ENCODE data around the gene TSSK6.

Gene TSSK6

DNA sequence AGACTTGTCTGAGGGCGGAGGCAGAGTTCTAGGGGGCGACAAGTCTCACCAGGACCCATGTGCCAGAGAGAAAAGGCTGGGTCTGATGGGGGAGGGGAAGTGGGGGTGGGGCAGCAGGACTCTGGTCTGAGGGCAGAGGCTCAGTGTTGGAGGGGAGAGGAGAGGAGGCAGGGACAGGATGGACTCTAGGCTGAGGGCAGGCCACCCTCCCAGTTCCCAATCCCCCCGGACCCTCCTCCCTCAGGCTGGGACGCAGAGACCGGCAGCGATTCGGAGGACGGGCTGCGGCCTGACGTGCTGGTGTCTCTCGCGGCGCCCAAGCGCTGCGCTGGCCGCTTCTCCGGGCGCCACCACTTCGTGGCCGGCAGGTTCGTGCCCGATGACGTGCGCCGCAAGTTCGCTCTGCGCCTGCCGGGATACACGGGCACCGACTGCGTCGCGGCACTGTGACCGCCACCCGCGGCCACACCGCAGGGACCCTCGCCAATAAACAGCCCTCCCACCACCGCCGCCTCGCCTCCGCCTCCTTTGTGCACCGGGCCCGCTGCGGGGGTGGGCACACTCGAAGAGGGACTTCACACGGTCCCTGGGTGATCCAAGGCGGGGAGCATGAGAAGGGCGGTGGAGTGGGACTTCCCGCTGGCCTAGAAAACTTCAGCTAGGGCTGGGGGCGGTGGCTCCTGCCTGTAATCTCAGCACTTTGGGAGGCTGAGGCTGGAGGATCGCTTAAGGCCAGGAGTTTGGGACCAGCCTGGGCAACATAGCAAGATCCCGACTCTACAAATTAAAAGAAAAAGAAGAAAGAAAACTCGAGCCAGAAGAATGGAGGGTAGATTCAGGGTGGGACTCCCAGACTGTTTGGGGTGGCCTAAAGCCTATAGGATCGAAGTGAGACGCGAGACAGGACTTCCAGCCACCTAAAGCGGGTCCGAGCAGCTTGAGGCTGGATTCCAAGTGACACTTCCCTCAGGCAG is 22.0 kb upstream of the TSSK6 start:
- TF ChIP-seq, protein P1, sequence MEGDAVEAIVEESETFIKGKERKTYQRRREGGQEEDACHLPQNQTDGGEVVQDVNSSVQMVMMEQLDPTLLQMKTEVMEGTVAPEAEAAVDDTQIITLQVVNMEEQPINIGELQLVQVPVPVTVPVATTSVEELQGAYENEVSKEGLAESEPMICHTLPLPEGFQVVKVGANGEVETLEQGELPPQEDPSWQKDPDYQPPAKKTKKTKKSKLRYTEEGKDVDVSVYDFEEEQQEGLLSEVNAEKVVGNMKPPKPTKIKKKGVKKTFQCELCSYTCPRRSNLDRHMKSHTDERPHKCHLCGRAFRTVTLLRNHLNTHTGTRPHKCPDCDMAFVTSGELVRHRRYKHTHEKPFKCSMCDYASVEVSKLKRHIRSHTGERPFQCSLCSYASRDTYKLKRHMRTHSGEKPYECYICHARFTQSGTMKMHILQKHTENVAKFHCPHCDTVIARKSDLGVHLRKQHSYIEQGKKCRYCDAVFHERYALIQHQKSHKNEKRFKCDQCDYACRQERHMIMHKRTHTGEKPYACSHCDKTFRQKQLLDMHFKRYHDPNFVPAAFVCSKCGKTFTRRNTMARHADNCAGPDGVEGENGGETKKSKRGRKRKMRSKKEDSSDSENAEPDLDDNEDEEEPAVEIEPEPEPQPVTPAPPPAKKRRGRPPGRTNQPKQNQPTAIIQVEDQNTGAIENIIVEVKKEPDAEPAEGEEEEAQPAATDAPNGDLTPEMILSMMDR (IDR thresholded peaks at IDR 0.05; ENCODE audit: low read depth, low read length, missing control alignments) = no peak
- H3K4me3 ChIP-seq (ENCODE audit: low read depth, low read length) = peak overlapping the region; percentile 9
- in situ Hi-C loops (cut with HindIII; ENCODE audit: low sequenced_read_pairs) = no loop called here
- no peak for DNase-seq (ENCODE audit: low read depth)

DNA sequence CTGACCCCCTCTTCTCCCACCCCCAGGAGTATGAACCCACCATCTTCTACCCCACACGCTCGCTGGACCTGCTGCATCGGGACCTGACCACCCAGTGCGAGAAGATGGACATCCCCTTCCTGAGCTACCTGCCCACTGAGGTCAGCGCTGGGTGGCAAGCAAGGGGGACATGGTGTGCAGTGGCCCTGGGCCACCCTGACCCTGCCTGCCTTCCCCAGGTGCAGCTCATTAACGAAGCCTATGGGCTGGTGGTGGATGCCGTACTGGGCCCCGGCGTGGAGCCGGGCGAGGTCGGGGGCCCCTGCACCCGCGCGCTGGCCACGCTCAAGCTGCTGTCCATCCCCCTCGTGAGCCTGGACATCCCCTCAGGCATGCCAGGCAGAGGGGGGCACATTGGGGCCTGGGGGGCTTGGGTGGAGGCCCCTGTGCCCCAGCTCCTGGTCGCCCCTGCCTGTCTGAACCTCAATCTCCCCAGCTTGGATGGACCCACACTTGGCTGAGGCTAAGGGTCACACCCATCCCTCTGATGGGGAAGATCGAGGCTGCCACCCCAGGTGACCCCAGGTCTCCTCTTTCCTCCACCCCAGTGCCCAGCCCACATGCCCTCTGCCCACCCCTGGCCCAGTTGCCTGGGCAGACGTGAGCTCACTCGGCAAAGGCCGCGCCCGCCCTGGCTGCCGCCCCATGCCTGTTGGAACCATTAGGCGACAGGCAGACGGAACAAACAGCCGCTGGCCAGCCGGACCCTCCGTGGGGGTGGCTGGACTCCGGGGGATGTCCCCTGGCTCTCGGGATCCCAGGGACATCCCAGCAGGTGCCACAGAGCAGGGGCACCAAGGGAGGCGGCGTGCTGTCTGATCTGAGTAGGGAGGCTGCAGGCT is 20.2 kb upstream of the TSSK6 start:
- in situ Hi-C loops (cut with HindIII; ENCODE audit: low sequenced_read_pairs) = no loop called here
- no peak overlapping the region for H3K4me3 ChIP-seq (ENCODE audit: low read depth, low read length)
- TF ChIP-seq, protein P1 (IDR thresholded peaks at IDR 0.05; ENCODE audit: low read depth, low read length, missing control alignments) = no peak
- DNase-seq (ENCODE audit: low read depth) = no peak

DNA sequence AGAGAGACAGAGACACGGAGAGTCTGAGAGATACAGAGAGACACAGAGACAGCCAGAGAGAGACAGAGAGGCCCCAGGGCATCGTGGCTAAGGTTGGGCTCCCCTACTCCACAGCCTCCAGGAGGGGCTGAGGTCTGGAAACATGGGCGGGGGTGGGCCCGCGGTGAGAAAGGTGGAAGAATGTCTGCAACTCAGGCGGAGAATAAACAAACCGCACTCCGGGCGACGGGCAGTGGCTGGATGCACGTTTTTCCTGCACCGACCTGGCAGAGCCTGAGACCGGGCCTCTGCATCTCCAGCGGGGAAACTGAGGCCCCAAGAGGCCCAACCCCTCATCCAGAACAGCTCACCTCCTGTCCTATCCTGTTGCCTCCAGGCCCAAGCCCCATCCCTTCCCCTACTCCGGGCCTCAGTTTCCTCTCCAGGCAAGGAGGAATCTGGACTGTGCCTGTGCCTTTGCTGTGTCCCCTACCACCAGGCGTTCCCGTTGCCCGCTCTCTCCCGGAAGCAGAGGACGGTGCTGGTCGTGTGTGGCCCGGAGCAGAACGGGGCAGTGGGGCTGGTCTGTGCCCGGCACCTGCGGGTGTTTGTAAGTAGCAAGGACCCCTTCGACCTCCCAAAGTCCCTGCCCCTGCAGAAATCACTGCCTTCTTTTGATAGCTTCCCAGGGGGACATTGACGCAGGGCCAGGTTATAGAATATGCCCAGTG is 19.4 kb upstream of the TSSK6 start:
- no peak overlapping the region for H3K4me3 ChIP-seq (ENCODE audit: low read depth, low read length)
- no peak for DNase-seq (ENCODE audit: low read depth)
- in situ Hi-C loops (cut with HindIII; ENCODE audit: low sequenced_read_pairs) = loop anchor here (5.0 kb wide), 1 partner anchor 58 kb away; no protein-coding TSS in a partner anchor
- TF ChIP-seq, protein P1 (IDR thresholded peaks at IDR 0.05; ENCODE audit: low read depth, low read length, missing control alignments) = no peak

DNA sequence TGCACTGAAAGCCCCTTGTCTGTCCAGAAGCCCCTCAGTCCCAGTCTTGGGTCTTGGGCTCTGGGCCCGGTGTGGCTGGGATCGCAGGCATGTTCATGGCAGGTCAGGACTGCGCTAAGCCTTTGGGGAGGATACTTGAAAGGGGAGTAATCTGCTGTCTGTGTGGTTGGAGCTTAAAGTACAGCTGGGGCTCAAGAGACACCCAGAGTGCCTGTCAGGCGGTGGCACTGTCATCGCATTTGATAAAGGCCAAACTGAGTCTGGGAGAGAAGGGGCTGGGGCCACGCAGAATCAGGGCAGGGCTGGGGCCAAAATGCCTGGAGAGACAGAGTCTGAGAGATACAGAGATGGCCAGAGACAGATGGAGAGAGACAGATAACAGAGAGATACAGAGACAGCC is 18.5 kb upstream of the TSSK6 start:
- in situ Hi-C loops (cut with HindIII; ENCODE audit: low sequenced_read_pairs) = loop anchor here (5.0 kb wide), 1 partner anchor 58 kb away; no protein-coding TSS in a partner anchor
- no peak overlapping the region for H3K4me3 ChIP-seq (ENCODE audit: low read depth, low read length)
- TF ChIP-seq, protein P1 (IDR thresholded peaks at IDR 0.05; ENCODE audit: low read depth, low read length, missing control alignments) = no peak
- DNase-seq (ENCODE audit: low read depth) = no peak

DNA sequence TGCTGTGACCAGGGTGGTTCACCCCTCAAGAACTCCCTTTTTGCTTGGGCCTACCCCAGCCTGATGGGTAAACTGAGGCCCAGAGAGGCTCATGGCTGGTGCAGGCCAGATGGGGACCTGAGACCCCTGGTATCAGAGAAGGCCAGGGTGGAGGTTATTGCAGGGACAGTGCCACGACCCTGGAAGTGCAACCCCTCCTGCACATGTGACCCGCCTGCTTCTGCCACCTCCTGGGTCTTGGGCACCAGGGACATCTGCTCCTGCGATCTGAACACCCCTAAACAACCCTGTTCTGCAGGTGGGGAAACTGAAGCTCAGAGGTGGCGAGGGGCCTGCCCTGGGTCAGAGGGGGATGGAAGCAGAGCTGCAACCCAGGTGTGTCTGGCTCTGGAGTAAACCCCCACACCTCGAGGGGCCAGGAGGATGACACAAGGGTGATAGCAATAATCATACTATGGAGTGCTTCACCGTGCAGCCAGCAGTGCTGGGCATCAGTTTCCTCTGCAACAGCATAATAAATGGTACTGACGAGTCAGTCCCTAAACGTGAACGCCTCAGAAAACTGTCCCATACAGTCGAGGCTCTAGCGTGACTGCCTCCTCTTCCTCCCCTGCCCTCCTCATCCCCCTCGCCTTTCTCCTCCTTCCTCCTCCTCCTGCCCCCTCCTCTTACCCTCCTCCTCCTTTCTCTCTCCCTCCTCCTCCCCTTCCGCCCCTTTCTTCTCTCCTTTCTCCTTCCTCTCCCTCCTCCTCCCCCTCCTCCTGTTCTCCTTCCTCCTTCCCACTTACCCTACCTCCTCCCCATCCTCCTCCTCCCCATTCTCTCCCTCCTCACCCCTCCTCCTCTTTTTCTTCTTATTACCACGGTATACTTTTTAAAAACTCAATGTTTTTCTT is 17.7 kb upstream of the TSSK6 start:
- no peak for DNase-seq (ENCODE audit: low read depth)
- TF ChIP-seq, protein P1 (IDR thresholded peaks at IDR 0.05; ENCODE audit: low read depth, low read length, missing control alignments) = no peak
- H3K4me3 ChIP-seq (ENCODE audit: low read depth, low read length) = no peak overlapping the region
- in situ Hi-C loops (cut with HindIII; ENCODE audit: low sequenced_read_pairs) = loop anchor here (5.0 kb wide), 1 partner anchor 59 kb away; no protein-coding TSS in a partner anchor

All from astrocyte of the cerebellum (primary cell).